ENCODE results near the gene C19orf85. TPM values are rescaled to one million over a fixed set of nuclear protein-coding genes. Genes with fewer than 3 reads are reported as not detected.

C19orf85 gene
- total and polyA plus RNA-seq, 12 donors = not detected

DNA sequence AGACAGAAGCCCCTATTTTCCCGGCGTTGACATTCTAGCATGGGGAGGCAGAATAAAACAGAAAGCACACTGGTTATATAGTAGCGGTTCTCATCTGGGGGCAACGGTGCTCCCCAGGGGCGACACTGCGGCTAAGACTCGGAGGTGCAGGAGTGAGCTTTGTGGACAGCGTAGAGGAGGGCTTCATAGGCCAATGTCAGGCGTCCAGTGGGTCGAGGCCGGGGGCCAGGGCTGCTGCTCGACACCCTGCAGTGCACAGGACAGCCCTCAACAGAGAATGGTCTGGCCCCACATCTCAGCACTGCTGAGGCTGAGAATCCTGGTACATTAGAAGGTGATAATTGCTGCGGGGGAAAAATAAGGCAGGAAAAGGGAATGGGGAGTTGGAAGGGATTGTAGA, 13.4 kb upstream of the C19orf85 start:
- TF ChIP-seq, protein P1, sequence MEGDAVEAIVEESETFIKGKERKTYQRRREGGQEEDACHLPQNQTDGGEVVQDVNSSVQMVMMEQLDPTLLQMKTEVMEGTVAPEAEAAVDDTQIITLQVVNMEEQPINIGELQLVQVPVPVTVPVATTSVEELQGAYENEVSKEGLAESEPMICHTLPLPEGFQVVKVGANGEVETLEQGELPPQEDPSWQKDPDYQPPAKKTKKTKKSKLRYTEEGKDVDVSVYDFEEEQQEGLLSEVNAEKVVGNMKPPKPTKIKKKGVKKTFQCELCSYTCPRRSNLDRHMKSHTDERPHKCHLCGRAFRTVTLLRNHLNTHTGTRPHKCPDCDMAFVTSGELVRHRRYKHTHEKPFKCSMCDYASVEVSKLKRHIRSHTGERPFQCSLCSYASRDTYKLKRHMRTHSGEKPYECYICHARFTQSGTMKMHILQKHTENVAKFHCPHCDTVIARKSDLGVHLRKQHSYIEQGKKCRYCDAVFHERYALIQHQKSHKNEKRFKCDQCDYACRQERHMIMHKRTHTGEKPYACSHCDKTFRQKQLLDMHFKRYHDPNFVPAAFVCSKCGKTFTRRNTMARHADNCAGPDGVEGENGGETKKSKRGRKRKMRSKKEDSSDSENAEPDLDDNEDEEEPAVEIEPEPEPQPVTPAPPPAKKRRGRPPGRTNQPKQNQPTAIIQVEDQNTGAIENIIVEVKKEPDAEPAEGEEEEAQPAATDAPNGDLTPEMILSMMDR (IDR thresholded peaks at IDR 0.05) = no peak
- Histone ChIP-seq H3K27me3 (no peaks in the 10 kb centered on the region), H3K27ac (peak overlapping the region in 1 of 10 donors; percentile 93), H3K4me3 (peak overlapping the region in 6 of 10 donors; percentile 64 to 71 (median 68)), H3K4me1 (peaks cover 3 to 39% (median 19%) of the 10 kb centered on the region in 9 donors), H3K9me3 (no peaks in the 10 kb centered on the region), H3K36me3 (peaks cover 0 to 19% (median 9%) of the 10 kb centered on the region in 9 donors)
- intact Hi-C loops (cut with DNase I) = no loop called here
- WGBS, 2 donors = 80 to 84% methylated on average over 13 of the region's 13 CpGs
- no peak for DNase-seq
- no peak for ATAC-seq

DNA sequence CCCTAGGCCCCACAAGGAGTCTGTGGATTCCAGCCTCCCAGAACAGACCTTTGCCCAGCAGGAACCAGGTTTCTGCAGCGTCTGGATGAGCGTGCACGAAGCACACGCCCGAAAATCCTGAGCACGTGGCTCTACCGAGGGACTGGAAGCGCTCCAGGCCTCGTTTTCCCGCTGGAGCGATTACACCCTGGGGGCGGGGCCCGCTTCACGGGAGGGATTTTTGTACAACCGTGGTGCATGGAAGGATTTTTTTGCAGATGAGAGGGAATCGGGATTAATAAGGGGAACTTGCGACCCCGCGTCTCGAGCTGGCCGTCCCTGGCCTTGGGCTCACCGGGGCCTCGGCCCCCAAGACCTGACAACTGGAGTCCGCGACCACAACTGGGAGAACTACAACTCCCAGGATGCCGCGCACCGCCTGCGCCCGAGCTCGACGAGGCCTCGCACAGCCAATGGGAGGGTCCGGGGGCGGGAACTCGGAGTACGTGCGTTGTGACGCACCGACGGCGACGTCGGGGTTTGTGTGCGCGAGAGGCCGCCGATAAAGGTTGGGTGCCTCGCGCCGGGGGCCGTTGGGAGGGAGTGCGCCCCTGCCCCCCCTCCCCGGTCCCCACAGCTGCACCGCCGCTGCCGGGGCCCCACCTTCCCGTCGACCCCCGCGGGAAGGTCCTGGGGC, 11.7 kb upstream of the C19orf85 start, which contains the start of gene ZNF628:
TSS of gene ZNF628 (plus strand) at position 518 of the 676 bp plus-strand sequence. CDS start 3,294 bp downstream, outside the sequence.
- Histone ChIP-seq H3K27me3 (no peaks in the 10 kb centered on the region), H3K27ac (peak within 1 kb of the TSS; percentile 80 to 98 (median 92)), H3K36me3 (peaks cover 0 to 4% (median 0%) of the 10 kb centered on the region in 9 donors), H3K9me3 (no peaks in the 10 kb centered on the region), H3K4me1 (peaks cover 3 to 38% (median 19%) of the 10 kb centered on the region in 9 donors), H3K4me3 (peak within 1 kb of the TSS; percentile 39 to 71 (median 66))
- DNase-seq = peak; percentile 99
- intact Hi-C loops (cut with DNase I) = no loop called here
- TF ChIP-seq, protein P1 (IDR thresholded peaks at IDR 0.05) = no peak
- 1% methylated on average over 53 to 61 of the region's 61 CpGs for WGBS, 2 donors
- peak; percentile 96 to 98 (median 97) for ATAC-seq

DNA sequence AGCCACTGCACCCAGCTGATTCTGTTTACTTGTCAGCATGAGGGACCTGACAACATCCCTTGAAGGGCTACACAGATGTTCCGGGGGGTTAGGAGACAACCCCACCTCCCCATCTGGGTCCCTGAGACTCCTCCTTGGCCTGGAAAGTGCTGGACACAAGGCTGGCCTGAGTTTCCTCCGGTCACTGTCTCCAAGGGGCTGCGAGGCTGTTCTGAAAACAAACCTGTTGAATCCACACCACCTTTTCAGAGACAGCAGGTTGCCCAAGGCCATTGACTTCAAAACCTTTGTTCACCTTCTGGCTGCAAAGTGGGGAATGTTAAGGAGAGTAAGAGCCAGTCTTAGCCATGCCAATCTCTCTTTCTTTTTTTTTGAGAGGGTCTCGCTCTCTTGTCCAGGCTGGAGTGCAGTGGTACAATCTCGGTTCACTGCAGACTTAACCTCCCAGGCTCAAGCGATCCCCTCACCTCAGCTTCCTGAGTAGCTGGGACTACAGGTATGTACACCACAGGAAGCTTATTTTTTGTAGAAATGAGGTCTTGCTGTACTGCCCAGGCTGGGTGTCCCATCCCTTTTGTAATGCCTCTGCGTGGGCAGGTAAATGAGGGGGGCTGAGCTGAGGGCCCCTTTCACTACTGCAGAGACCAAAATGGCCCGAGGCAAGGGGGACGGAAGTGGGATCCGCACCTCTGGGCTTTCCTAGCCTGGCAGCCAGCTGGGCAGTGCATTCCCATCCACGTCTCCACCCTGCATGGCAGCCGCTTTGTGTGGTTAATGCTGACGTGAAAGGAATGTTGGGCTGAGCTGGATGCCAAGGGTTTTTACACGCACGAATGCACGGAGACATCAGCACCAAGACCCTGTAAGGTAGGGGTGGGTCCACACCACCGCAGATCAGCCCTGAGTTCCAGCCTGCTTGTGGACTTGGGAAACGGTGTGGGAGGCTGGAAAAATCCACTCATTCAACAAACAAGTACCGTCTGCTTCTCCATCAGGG, 10.0 kb upstream of the C19orf85 start:
- H3K4me1 ChIP-seq = peaks cover 3 to 34% (median 19%) of the 10 kb centered on the region in 9 donors
- DNase-seq (no peak), ATAC-seq (no peak)
- TF ChIP-seq, protein P1 (IDR thresholded peaks at IDR 0.05) = no peak
- no peaks in the 10 kb centered on the region for H3K9me3 ChIP-seq
- H3K27me3 ChIP-seq = no peaks in the 10 kb centered on the region
- peak overlapping the region in 1 of 10 donors; percentile 94 for H3K27ac ChIP-seq
- no peaks in the 10 kb centered on the region for H3K36me3 ChIP-seq
- H3K4me3 ChIP-seq = no peak overlapping the region
- intact Hi-C loops (cut with DNase I) = no loop called here
- 92% methylated on average over 19 of the region's 19 CpGs for WGBS, 2 donors

Measured in heart right ventricle (tissue), 16 donors.